Tibial artery (tissue), 4 donors: ENCODE results near the gene SLC9A3.

ENCODE experiments used
- DNase-seq, 2 donors: peaks; one replicate each; pipeline ENCODE4 v3.0.0-alpha.2; 2019
- H3K27ac ChIP-seq, 2 donors: fragments of 200-600 bp; sonication (generic) in 1 of 2; 1 replicate in 1 of 2; 2 replicates in 1 of 2; pipeline ENCODE4 v1.5.1; 2018 to 2019; ENCODE audit warnings: mild to moderate bottlenecking in 1 of 2
- H3K27me3 ChIP-seq, 2 donors: fragments of 200-600 bp; sonication (generic) in 1 of 2; one replicate each; pipeline versions ENCODE4 v1.5.1 to v1.6.0; 2016 to 2019
- H3K36me3 ChIP-seq, 3 donors: fragments of 200-600 bp; sonication (generic) in 2 of 3; one replicate each; pipeline ENCODE4 v1.5.1; 2016 to 2019; ENCODE audit warnings: mild to moderate bottlenecking in 2 of 3
- H3K4me1 ChIP-seq, 4 donors: fragments of 200-600 bp; sonication (generic) in 2 of 4; 1 replicate in 3 of 4; 2 replicates in 1 of 4; pipeline ENCODE4 v1.5.1; 2016 to 2019
- H3K4me3 ChIP-seq, 2 donors: fragments of 200-600 bp; sonication (generic) in 1 of 2; 1 replicate in 1 of 2; 2 replicates in 1 of 2; pipeline ENCODE4 v1.5.1; 2018 to 2019; ENCODE audit warnings: mild to moderate bottlenecking in 2 of 2
- H3K9me3 ChIP-seq, 3 donors: fragments of 200-600 bp; sonication (generic) in 1 of 3; one replicate each; pipeline ENCODE4 v1.5.1; 2016 to 2019
- CTCF ChIP-seq, 2 experiments: fragments of 200-600 bp in 1 of 2; fragments of 450-650 bp in 1 of 2; IDR thresholded peaks; one replicate each; pipeline ENCODE4 v1.5.1; 2017 to 2019; ENCODE audit warnings: antibody characterized with exemption in 2 of 2, mild to moderate bottlenecking in 1 of 2, moderate library complexity in 1 of 2
- intact Hi-C: fragments of 100-400 bp; cut with DNase I; formaldehyde crosslinking; loops from one replicate; pipeline ENCODE4 v1.15.0; 2023; ENCODE audit warnings: low total_unique reads

The SLC9A3 gene

GRCh38 chr5:539469-540070 is 15.3 kb upstream of the SLC9A3 start:
- H3K4me1 ChIP-seq, result no peaks in the 10 kb centered on the region
- DNase-seq, result no peak
- H3K27me3 ChIP-seq, result peaks cover 0 to 67% of the 10 kb centered on the region in 2 donors
- no peaks in the 10 kb centered on the region for H3K36me3 ChIP-seq
- no peak overlapping the region for H3K4me3 ChIP-seq
- intact Hi-C loops, result no loop called here
- no peak for TF ChIP-seq CTCF (IDR thresholded peaks at IDR 0.05)
- no peaks in the 10 kb centered on the region for H3K9me3 ChIP-seq
- no peak overlapping the region for H3K27ac ChIP-seq

GRCh38 chr5:538801-539468 is 14.7 kb upstream of the SLC9A3 start:
- H3K4me1 ChIP-seq, result no peaks in the 10 kb centered on the region
- DNase-seq, result no peak
- peaks cover 0 to 73% of the 10 kb centered on the region in 2 donors for H3K27me3 ChIP-seq
- no peak for TF ChIP-seq CTCF (IDR thresholded peaks at IDR 0.05)
- no peak overlapping the region for H3K27ac ChIP-seq
- intact Hi-C loops, result no loop called here
- no peaks in the 10 kb centered on the region for H3K36me3 ChIP-seq
- no peaks in the 10 kb centered on the region for H3K9me3 ChIP-seq
- H3K4me3 ChIP-seq, result no peak overlapping the region

GRCh38 chr5:538271-538771 is 14.1 kb upstream of the SLC9A3 start:
- intact Hi-C loops, result no loop called here
- H3K9me3 ChIP-seq, result no peaks in the 10 kb centered on the region
- no peak overlapping the region for H3K27ac ChIP-seq
- H3K27me3 ChIP-seq, result peaks cover 0 to 79% of the 10 kb centered on the region in 2 donors
- H3K4me1 ChIP-seq, result no peaks in the 10 kb centered on the region
- no peak overlapping the region for H3K4me3 ChIP-seq
- DNase-seq, result no peak
- no peaks in the 10 kb centered on the region for H3K36me3 ChIP-seq
- no peak for TF ChIP-seq CTCF (IDR thresholded peaks at IDR 0.05)

- TF ChIP-seq CTCF (IDR thresholded peaks at IDR 0.05), result no peak
- Histone ChIP-seq H3K27ac (no peak overlapping the region), H3K9me3 (no peaks in the 10 kb centered on the region), H3K4me1 (no peaks in the 10 kb centered on the region), H3K4me3 (no peak overlapping the region), H3K36me3 (no peaks in the 10 kb centered on the region), H3K27me3 (peaks cover 0 to 84% of the 10 kb centered on the region in 2 donors)
- DNase-seq, result no peak
- intact Hi-C loops, result no loop called here
Observed at GRCh38 chr5:537621-538071, 13.4 kb upstream of the SLC9A3 start.

- DNase-seq, result no peak
- Histone ChIP-seq H3K4me3 (no peak overlapping the region), H3K9me3 (no peaks in the 10 kb centered on the region), H3K4me1 (no peaks in the 10 kb centered on the region), H3K36me3 (no peaks in the 10 kb centered on the region), H3K27ac (no peak overlapping the region), H3K27me3 (peaks cover 0 to 88% of the 10 kb centered on the region in 2 donors)
- intact Hi-C loops, result no loop called here
- no peak for TF ChIP-seq CTCF (IDR thresholded peaks at IDR 0.05)
Observed at GRCh38 chr5:537098-537497, 12.8 kb upstream of the SLC9A3 start.
